Type B pancreatic cell (in vitro differentiated cells): ENCODE measurements around the gene SRPRA. TPM values are rescaled to one million over a fixed set of nuclear protein-coding genes. Genes with fewer than 3 reads are reported as not detected.
A peak's percentile ranks its signal among the peaks of the same experiment; 100 is the strongest.

Experiments
- DNase-seq: peaks from one replicate; pipeline ENCODE4 v3.0.0; 2021; ENCODE audit warnings: mixed read lengths; ENCODE audit not compliant: unreplicated experiment; ENCODE audit errors: extremely low spot score
- H3K27ac Mint-ChIP-seq: 2 replicates; pipeline ENCODE4 v1.8.0; 2021; ENCODE audit warnings: mild to moderate bottlenecking, mixed read lengths
- H3K27me3 Mint-ChIP-seq: 2 replicates; pipeline ENCODE4 v1.8.0; 2021; ENCODE audit warnings: mixed read lengths
- H3K36me3 Mint-ChIP-seq: 2 replicates; pipeline ENCODE4 v1.8.0; 2021; ENCODE audit warnings: mixed read lengths
- H3K4me1 Mint-ChIP-seq: one replicate; pipeline ENCODE4 v1.8.0; 2021; ENCODE audit warnings: mixed read lengths; ENCODE audit not compliant: unreplicated experiment
- H3K4me3 Mint-ChIP-seq: 2 replicates; pipeline ENCODE4 v1.8.0; 2021; ENCODE audit warnings: mild to moderate bottlenecking, mixed read lengths
- H3K9me3 Mint-ChIP-seq: 2 replicates; pipeline ENCODE4 v1.8.0; 2021; ENCODE audit warnings: mixed read lengths
- total RNA-seq: library from RNA; stranded (reverse); gene quantifications from 2 replicates; pipeline ENCODE4 v1.2.1, GENCODE V29; 2021; ENCODE audit warnings: low replicate concordance
- TF ChIP-seq, protein P1 (sequence below): fragments of 200-600 bp; sonication (generic); conservative IDR thresholded peaks from 2 replicates; pipeline ENCODE4 v1.5.0; 2021; ENCODE audit warnings: antibody characterized with exemption, mild to moderate bottlenecking

SRPRA gene
- total RNA-seq, 1 donor from 2014 or later: 76.6 TPM

DNA sequence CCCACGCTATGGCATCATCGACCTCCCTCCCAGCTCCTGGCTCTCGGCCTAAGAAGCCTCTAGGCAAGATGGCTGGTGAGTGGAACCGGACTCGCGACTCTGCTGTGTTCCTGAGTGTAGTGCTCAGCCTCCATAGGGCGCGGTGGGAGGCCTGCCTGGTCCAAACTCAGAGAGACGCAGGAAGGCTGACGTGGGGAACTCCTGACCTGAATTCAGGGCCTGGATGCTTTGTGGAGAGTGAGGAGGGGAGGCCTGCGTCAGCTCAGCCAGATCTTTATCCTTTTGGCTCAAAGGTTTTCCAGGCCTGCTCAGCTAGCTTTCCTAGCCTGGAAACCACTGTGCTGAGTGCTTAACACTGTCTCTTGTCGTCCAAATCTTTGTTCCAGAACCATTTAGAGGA lies 22.2 kb upstream of the SRPRA start:
- Mint-ChIP-seq H3K4me3 (no peak overlapping the region), H3K27me3 (no peaks in the 10 kb centered on the region), H3K27ac (no peak overlapping the region), H3K4me1 (no peaks in the 10 kb centered on the region), H3K9me3 (no peaks in the 10 kb centered on the region), H3K36me3 (peaks cover 20% of the 10 kb centered on the region)
- TF ChIP-seq, protein P1, sequence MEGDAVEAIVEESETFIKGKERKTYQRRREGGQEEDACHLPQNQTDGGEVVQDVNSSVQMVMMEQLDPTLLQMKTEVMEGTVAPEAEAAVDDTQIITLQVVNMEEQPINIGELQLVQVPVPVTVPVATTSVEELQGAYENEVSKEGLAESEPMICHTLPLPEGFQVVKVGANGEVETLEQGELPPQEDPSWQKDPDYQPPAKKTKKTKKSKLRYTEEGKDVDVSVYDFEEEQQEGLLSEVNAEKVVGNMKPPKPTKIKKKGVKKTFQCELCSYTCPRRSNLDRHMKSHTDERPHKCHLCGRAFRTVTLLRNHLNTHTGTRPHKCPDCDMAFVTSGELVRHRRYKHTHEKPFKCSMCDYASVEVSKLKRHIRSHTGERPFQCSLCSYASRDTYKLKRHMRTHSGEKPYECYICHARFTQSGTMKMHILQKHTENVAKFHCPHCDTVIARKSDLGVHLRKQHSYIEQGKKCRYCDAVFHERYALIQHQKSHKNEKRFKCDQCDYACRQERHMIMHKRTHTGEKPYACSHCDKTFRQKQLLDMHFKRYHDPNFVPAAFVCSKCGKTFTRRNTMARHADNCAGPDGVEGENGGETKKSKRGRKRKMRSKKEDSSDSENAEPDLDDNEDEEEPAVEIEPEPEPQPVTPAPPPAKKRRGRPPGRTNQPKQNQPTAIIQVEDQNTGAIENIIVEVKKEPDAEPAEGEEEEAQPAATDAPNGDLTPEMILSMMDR: no peak
- no peak for DNase-seq

DNA sequence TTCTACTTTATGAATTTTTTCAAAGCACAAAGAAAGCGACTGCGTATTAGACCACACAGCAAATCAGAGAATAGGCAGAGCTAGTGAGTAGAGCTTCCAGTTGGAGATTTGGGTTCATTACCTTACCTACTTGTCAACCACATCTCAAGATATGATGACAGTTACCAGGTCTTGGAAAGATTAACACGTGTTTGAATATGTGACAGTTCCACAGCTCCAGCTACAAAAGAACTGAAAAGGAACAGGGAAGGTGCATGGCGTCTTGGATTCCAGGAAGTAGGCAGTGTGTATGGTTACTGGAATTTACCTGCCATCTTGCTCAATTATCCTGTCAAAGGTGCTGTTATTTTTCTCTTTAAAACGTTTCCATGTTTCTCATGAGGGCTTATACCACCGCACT lies 19.5 kb upstream of the SRPRA start:
- Mint-ChIP-seq H3K4me1 (peaks cover 8% of the 10 kb centered on the region), H3K27me3 (no peaks in the 10 kb centered on the region), H3K4me3 (no peak overlapping the region), H3K36me3 (peaks cover 15% of the 10 kb centered on the region), H3K9me3 (no peaks in the 10 kb centered on the region), H3K27ac (no peak overlapping the region)
- TF ChIP-seq, protein P1: no peak
- no peak for DNase-seq

DNA sequence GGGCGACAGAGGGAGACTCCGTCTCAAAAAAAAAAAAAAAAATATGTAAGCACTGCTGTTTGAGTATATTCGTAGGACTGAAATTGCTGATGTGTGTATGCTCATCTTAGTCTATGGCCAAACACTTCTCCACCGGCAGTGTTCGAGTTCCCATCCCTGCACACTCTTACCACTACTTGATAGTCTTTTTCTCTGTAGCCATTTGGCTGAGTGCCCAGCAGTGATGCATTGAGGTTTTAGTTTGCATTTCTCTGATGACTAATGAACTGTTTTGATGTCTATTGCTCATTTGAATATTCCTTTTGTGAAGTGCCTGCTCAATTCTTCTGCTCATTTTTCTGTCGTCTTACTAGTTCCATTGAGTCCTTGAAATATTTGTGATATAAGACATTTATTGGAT lies 16.1 kb upstream of the SRPRA start:
- Mint-ChIP-seq H3K4me3 (peak overlapping the region; percentile 77), H3K4me1 (peaks cover 24% of the 10 kb centered on the region), H3K27me3 (no peaks in the 10 kb centered on the region), H3K9me3 (no peaks in the 10 kb centered on the region), H3K36me3 (peaks cover 11% of the 10 kb centered on the region), H3K27ac (no peak overlapping the region)
- DNase-seq: no peak
- TF ChIP-seq, protein P1: no peak

DNA sequence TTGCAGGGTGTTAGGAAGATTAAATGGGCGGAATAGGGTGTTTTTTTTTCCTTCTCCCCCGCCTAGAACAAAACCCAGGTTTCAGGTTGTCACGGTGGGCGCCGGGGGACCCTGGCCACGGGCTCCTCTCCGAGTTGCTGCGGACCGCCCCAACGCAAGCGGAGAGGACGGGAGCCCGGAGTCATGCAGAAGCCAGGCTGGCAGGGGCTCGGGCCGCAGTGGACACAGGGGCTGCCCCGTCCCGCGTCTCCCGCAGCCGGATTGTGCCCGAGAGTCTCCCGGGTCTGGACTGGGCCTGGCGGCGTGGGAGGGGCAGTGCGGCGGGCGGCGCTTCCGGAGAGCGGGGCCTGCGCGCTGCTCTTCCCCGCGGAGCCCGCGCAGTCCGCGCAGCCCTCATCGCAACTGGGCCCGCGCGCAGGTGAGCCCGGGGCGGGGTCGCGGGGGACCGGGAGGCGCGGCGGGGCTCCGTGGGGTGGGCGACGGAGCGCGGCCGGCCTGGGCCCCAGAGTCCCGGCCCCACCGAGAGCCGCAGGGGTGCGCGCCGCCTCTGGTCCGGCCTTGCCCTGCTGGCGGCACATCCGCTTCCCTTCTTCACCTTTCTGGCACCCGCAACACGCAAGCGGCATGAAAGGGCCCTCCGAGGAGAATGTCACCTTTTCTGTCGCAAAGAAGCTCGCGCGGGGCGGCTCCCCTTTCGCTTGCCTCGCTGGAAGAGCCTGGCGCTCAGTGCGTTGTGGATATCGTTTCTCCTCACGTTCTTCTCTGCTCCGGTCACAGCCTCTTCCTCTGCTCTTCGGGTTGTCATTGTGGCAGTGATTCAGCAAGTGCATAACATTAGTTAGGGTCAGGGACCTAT lies 14.3 kb upstream of the SRPRA start, which contains the start of gene TIRAP:
Gene TIRAP, plus strand, starts transcription at position 358 of the 856 bp plus-strand sequence. CDS start 7,802 bp downstream, outside the sequence.
- TF ChIP-seq, protein P1: peak; percentile 65
- Mint-ChIP-seq H3K36me3 (peaks cover 18% of the 10 kb centered on the region), H3K27ac (peak within 1 kb of the TSS; percentile 93), H3K4me3 (peak within 1 kb of the TSS; percentile 99), H3K9me3 (no peaks in the 10 kb centered on the region), H3K4me1 (peaks cover 24% of the 10 kb centered on the region), H3K27me3 (no peaks in the 10 kb centered on the region)
- DNase-seq: no peak

DNA sequence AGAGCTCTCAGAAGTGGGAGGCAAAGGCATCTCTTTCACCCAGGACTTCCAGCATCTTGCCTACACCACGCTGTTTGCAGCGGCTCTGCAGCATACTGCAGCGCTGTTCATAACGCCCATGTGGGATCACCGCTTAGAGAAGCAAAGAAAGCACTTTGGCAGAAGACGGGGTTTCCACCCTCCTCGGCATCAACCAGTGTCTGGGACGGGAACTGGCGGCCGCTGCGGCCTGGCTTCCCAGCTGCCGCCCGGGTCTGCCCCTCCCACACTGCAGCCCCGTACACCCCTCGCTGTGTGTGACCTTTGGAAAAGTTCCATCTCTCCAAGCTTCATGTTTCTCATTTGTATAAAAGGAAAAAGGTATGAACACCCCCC lies 13.7 kb upstream of the SRPRA start:
- H3K4me1 Mint-ChIP-seq: peaks cover 24% of the 10 kb centered on the region
- DNase-seq: no peak
- H3K27me3 Mint-ChIP-seq: no peaks in the 10 kb centered on the region
- H3K9me3 Mint-ChIP-seq: no peaks in the 10 kb centered on the region
- peaks cover 23% of the 10 kb centered on the region for H3K36me3 Mint-ChIP-seq
- peak overlapping the region; percentile 92 for H3K4me3 Mint-ChIP-seq
- H3K27ac Mint-ChIP-seq: peak overlapping the region; percentile 84
- TF ChIP-seq, protein P1: no peak
